Esophagus (tissue), 2 donors: ENCODE results near the gene ZSWIM4. TPM values are rescaled to one million over a fixed set of nuclear protein-coding genes. Genes with fewer than 3 reads are reported as not detected.

ENCODE experiments used
- H3K27ac ChIP-seq, 2 donors: one replicate each; pipeline ENCODE4 v1.5.1; 2013; ENCODE audit warnings: low read depth in 2 of 2, mild to moderate bottlenecking in 2 of 2, inconsistent platforms in 1 of 2, low read length in 1 of 2, moderate library complexity in 1 of 2
- H3K27me3 ChIP-seq, 2 donors: one replicate each; pipeline ENCODE4 v1.6.1; 2013; ENCODE audit warnings: low read length in 2 of 2, control low read depth in 1 of 2, mild to moderate bottlenecking in 1 of 2; ENCODE audit not compliant: insufficient read depth in 2 of 2, control insufficient read depth in 1 of 2
- H3K36me3 ChIP-seq, 2 donors: one replicate each; pipeline ENCODE4 v1.6.1; 2013; ENCODE audit warnings: low read length in 1 of 2; ENCODE audit not compliant: control insufficient read depth in 2 of 2, insufficient read depth in 2 of 2
- H3K4me1 ChIP-seq, 2 donors: one replicate each; pipeline ENCODE4 v1.6.1; 2013; ENCODE audit warnings: low read length in 1 of 2; ENCODE audit not compliant: control insufficient read depth in 2 of 2, insufficient read depth in 2 of 2
- H3K4me3 ChIP-seq, 2 donors: one replicate each; pipeline ENCODE4 v1.5.1; 2013; ENCODE audit warnings: low read length in 2 of 2, mild to moderate bottlenecking in 2 of 2, low read depth in 1 of 2, moderate library complexity in 1 of 2
- H3K9me3 ChIP-seq, 2 donors: one replicate each; pipeline ENCODE4 v1.6.1; 2013; ENCODE audit warnings: mild to moderate bottlenecking in 2 of 2, low read depth in 1 of 2, low read length in 1 of 2, moderate library complexity in 1 of 2; ENCODE audit not compliant: control insufficient read depth in 2 of 2, insufficient read depth in 1 of 2
- WGBS, 2 donors: extraction: QIAGEN DNeasy Blood & Tissue Kit; methylation state at CpG; one replicate each; pipeline ENCODE4 v1.1.7; 2013; 5-methylcytosine and 5-hydroxymethylcytosine counted together
- polyA plus RNA-seq, 2 donors: library from polyadenylated mRNA; stranded (reverse); fragments of 200-250 nt; gene quantifications; one replicate each; pipeline ENCODE4 v1.2.3, GENCODE V29; 2013
- donor health status: healthy with polysubstance abuse.
- donor health status: Bipolar disorder and iron deficiency.

The ZSWIM4 gene
- polyA plus RNA-seq, 2 donors, result 10.1 to 17.0 TPM

GRCh38 chr19:13839130-13839937 lies 44.1 kb downstream of the ZSWIM4 start:
- Histone ChIP-seq H3K4me3 (peak overlapping the region; percentile 77 to 94), H3K9me3 (no peaks in the 10 kb centered on the region), H3K27me3 (no peaks in the 10 kb centered on the region), H3K4me1 (peaks cover 14 to 35% of the 10 kb centered on the region in 2 donors), H3K36me3 (peaks cover 0 to 14% of the 10 kb centered on the region in 2 donors), H3K27ac (peak overlapping the region; percentile 99)
- 1 to 11% methylated on average over 36 of the region's 36 CpGs for WGBS, 2 donors

- WGBS, 2 donors, result 3 to 20% methylated on average over 6 of the region's 6 CpGs
- peaks cover 14 to 31% of the 10 kb centered on the region in 2 donors for H3K4me1 ChIP-seq
- H3K9me3 ChIP-seq, result no peaks in the 10 kb centered on the region
- peaks cover 0 to 12% of the 10 kb centered on the region in 2 donors for H3K36me3 ChIP-seq
- no peaks in the 10 kb centered on the region for H3K27me3 ChIP-seq
- H3K27ac ChIP-seq, result peak overlapping the region; percentile 99
- peak overlapping the region; percentile 77 to 94 for H3K4me3 ChIP-seq
These were observed 44.7 kb downstream of the ZSWIM4 start for GRCh38 chr19:13839938-13840304.

- H3K4me1 ChIP-seq, result peaks cover 14 to 31% of the 10 kb centered on the region in 2 donors
- peak overlapping the region; percentile 77 to 94 for H3K4me3 ChIP-seq
- H3K27me3 ChIP-seq, result no peaks in the 10 kb centered on the region
- H3K27ac ChIP-seq, result peak overlapping the region; percentile 99
- H3K36me3 ChIP-seq, result peaks cover 0 to 12% of the 10 kb centered on the region in 2 donors
- WGBS, 2 donors, result 8 to 29% methylated on average over 23 of the region's 23 CpGs
- no peaks in the 10 kb centered on the region for H3K9me3 ChIP-seq
These were observed 45.3 kb downstream of the ZSWIM4 start for GRCh38 chr19:13840305-13841085.

- Histone ChIP-seq H3K36me3 (peaks cover 0 to 4% of the 10 kb centered on the region in 2 donors), H3K9me3 (no peaks in the 10 kb centered on the region), H3K4me1 (peaks cover 7 to 27% of the 10 kb centered on the region in 2 donors), H3K27me3 (no peaks in the 10 kb centered on the region), H3K27ac (peak overlapping the region; percentile 99), H3K4me3 (peak overlapping the region; percentile 77 to 94)
- WGBS, 2 donors, result 3 to 29% methylated on average over 26 of the region's 26 CpGs
These were observed 46.1 kb downstream of the ZSWIM4 start for GRCh38 chr19:13841086-13841961.

GRCh38 chr19:13841962-13842290 lies 46.7 kb downstream of the ZSWIM4 start:
- no peaks in the 10 kb centered on the region for H3K9me3 ChIP-seq
- peak overlapping the region; percentile 99 for H3K27ac ChIP-seq
- no peaks in the 10 kb centered on the region for H3K27me3 ChIP-seq
- H3K4me3 ChIP-seq, result peak overlapping the region; percentile 77 to 94
- peaks cover 6 to 30% of the 10 kb centered on the region in 2 donors for H3K4me1 ChIP-seq
- H3K36me3 ChIP-seq, result peaks cover 0 to 2% of the 10 kb centered on the region in 2 donors
- 0 to 3% methylated on average over 11 of the region's 11 CpGs for WGBS, 2 donors

GRCh38 chr19:13842291-13843103 lies 47.3 kb downstream of the ZSWIM4 start:
- Histone ChIP-seq H3K4me3 (peak overlapping the region; percentile 77 to 94), H3K27ac (peak overlapping the region; percentile 99), H3K4me1 (peaks cover 8 to 28% of the 10 kb centered on the region in 2 donors), H3K9me3 (no peaks in the 10 kb centered on the region), H3K36me3 (peaks cover 0 to 2% of the 10 kb centered on the region in 2 donors), H3K27me3 (no peaks in the 10 kb centered on the region)
- 0 to 1% methylated on average over 46 to 95 of the region's 95 CpGs for WGBS, 2 donors

- Histone ChIP-seq H3K36me3 (peaks cover 0 to 2% of the 10 kb centered on the region in 2 donors), H3K27me3 (no peaks in the 10 kb centered on the region), H3K9me3 (no peaks in the 10 kb centered on the region), H3K27ac (peak overlapping the region; percentile 99), H3K4me3 (peak overlapping the region; percentile 77 to 94), H3K4me1 (peaks cover 8 to 28% of the 10 kb centered on the region in 2 donors)
- WGBS, 2 donors, result 15 to 16% methylated on average over 24 of the region's 24 CpGs
These were observed 48.1 kb downstream of the ZSWIM4 start for GRCh38 chr19:13843104-13843921.

GRCh38 chr19:13844130-13844631 lies 48.9 kb downstream of the ZSWIM4 start:
- H3K27me3 ChIP-seq, result no peaks in the 10 kb centered on the region
- H3K27ac ChIP-seq, result peak overlapping the region; percentile 99
- H3K4me1 ChIP-seq, result peaks cover 8 to 26% of the 10 kb centered on the region in 2 donors
- 48 to 58% methylated on average over 7 of the region's 7 CpGs for WGBS, 2 donors
- peaks cover 0 to 2% of the 10 kb centered on the region in 2 donors for H3K36me3 ChIP-seq
- no peak overlapping the region for H3K4me3 ChIP-seq
- no peaks in the 10 kb centered on the region for H3K9me3 ChIP-seq
